Measurements from ENCODE around the gene ZFHX3. TPM values are rescaled to one million over a fixed set of nuclear protein-coding genes. Genes with fewer than 3 reads are reported as not detected.

ZFHX3 gene
- total and polyA plus RNA-seq, 2 of the 8 experiments (the other 6 are each of a cell fraction or from before 2014, with no cell fraction given): 0.08 to 0.99 TPM

- Histone ChIP-seq H3K36me3 (ENCODE audit: control insufficient read depth in 2 of 4, insufficient read depth in 4 of 4, low read length in 3 of 4) (no peaks in the 10 kb centered on the region), H3K9ac (replicated peaks in 1 of 4; ENCODE audit: extremely low read depth in 1 of 4, low read depth in 3 of 4, low read length in 3 of 4) (no peak overlapping the region), H2AFZ (ENCODE audit: low read length) (no peak overlapping the region), H2AK5ac (ENCODE audit: low read depth, low read length) (no peak overlapping the region), H4K20me1 (replicated peaks in 1 of 2; ENCODE audit: control insufficient read depth in 1 of 2, insufficient read depth in 2 of 2, low read length in 2 of 2) (peaks cover 0 to 2% of the 10 kb centered on the region in 2 experiments), H3K23me2 (ENCODE audit: low read depth, low read length) (no peaks in the 10 kb centered on the region), H3K14ac (ENCODE audit: insufficient read length) (no peak overlapping the region), H3K23ac (ENCODE audit: insufficient read length) (no peak overlapping the region), H3K4me2 (ENCODE audit: insufficient read depth in 1 of 2, low read depth in 2 of 2, low read length in 2 of 2) (no peak overlapping the region), H2BK5ac (ENCODE audit: low read depth, low read length) (no peak overlapping the region), H2BK20ac (ENCODE audit: low read length) (no peak overlapping the region), H4K8ac (ENCODE audit: extremely low read depth, insufficient read depth, low read length) (no peak overlapping the region), H4K5ac (ENCODE audit: insufficient read length, low read depth, low read length) (no peak overlapping the region), H3K56ac (replicated peaks; ENCODE audit: insufficient read length, low read depth, low read length) (no peak overlapping the region), H2BK12ac (ENCODE audit: low read depth, low read length) (no peak overlapping the region), H3K27ac (ENCODE audit: low read depth, low read length) (no peak overlapping the region), H2BK120ac (replicated peaks; ENCODE audit: low read depth, low read length) (no peak overlapping the region), H2BK15ac (ENCODE audit: low read length) (no peak overlapping the region), H3K27me3 (replicated peaks in 1 of 4; ENCODE audit: control insufficient read depth in 3 of 4, extremely low read depth in 1 of 4, insufficient read depth in 3 of 4, low read length in 3 of 4) (no peaks in the 10 kb centered on the region), H3K79me1 (ENCODE audit: low read depth, low read length) (no peaks in the 10 kb centered on the region), H3K18ac (ENCODE audit: extremely low read depth, low read length) (no peak overlapping the region), H3K79me2 (ENCODE audit: control insufficient read depth in 1 of 2, insufficient read depth in 2 of 2, low read length in 2 of 2) (no peaks in the 10 kb centered on the region), H4K91ac (replicated peaks; ENCODE audit: insufficient read length, low read length) (no peak overlapping the region), H3K9me3 (ENCODE audit: insufficient read depth in 2 of 2, low read depth in 1 of 2, low read length in 1 of 2) (no peaks in the 10 kb centered on the region), H3K4me3 (ENCODE audit: extremely low read depth in 1 of 4, insufficient read depth in 2 of 4, low read depth in 3 of 4, low read length in 4 of 4) (no peak overlapping the region), H3K4me1 (replicated peaks in 1 of 4; ENCODE audit: control insufficient read depth in 3 of 4, insufficient read depth in 4 of 4, low read length in 3 of 4) (no peaks in the 10 kb centered on the region), H3K4ac (replicated peaks; ENCODE audit: insufficient read length, low read depth, low read length) (no peak overlapping the region)
- TF ChIP-seq YY1 (IDR thresholded peaks at IDR 0.05; ENCODE audit: low read depth, low read length) (no peak), KDM4A (IDR thresholded peaks at IDR 0.05; ENCODE audit: low read depth, low read length, severe bottlenecking) (no peak), CEBPB (IDR thresholded peaks at IDR 0.05; ENCODE audit: low read depth, low read length) (no peak), PHF8 (conservative IDR thresholded peaks at IDR 0.05; ENCODE audit: low read depth, low read length) (no peak), FOSL1 (IDR thresholded peaks at IDR 0.05; ENCODE audit: insufficient read depth, low read depth, low read length) (no peak), BCL11A (IDR thresholded peaks at IDR 0.05; ENCODE audit: low read depth in 2 of 2, low read length in 2 of 2) (no peak), JUN (IDR thresholded peaks at IDR 0.05; ENCODE audit: low read depth, low read length) (no peak), KDM5A (IDR thresholded peaks at IDR 0.05; ENCODE audit: low read length) (no peak), ATF2 (IDR thresholded peaks at IDR 0.05; ENCODE audit: low read length) (no peak), SP1 (IDR thresholded peaks at IDR 0.05; ENCODE audit: low read depth, low read length) (no peak), CHD2 (IDR thresholded peaks at IDR 0.05; ENCODE audit: low read length) (no peak), TAF7 (optimal IDR thresholded peaks at IDR 0.05; ENCODE audit: borderline replicate concordance, low read depth, low read length) (no peak), SIRT6 (IDR thresholded peaks at IDR 0.05; ENCODE audit: low read length) (no peak), SP4 (IDR thresholded peaks at IDR 0.05; ENCODE audit: low read length) (no peak), POLR2AphosphoS5 (IDR thresholded peaks at IDR 0.05; ENCODE audit: low read depth, low read length) (no peak)
- POLR2A ChIA-PET (ENCODE audit: partially characterized antibody): no interaction called here
- FAIRE-seq (no peak), DNase-seq (ENCODE audit: low read depth in 1 of 2, low spot score in 2 of 2) (no peak)
- CTCF ChIA-PET (ENCODE audit: partially characterized antibody): no interaction called here
These were observed 298.8 kb downstream of the ZFHX3 start for GRCh38 chr16:72749091-72749490.
